Thyroid gland (tissue), 4 donors: ENCODE measurements around the gene OR5K1. TPM values are rescaled to one million over a fixed set of nuclear protein-coding genes. Genes with fewer than 3 reads are reported as not detected.

Experiments
- DNase-seq, 2 donors: peaks; one replicate each; pipeline ENCODE4 v3.0.0-alpha.2; 2019
- H3K27ac ChIP-seq, 3 donors: fragments of 200-600 bp; sonication (generic); 1 replicate in 2 of 3; 2 replicates in 1 of 3; pipeline ENCODE4 v1.5.1; 2016 to 2019; ENCODE audit warnings: mild to moderate bottlenecking in 1 of 3, moderate library complexity in 1 of 3
- H3K27me3 ChIP-seq: fragments of 200-600 bp; sonication (generic); one replicate; pipeline ENCODE4 v1.5.1; 2019
- H3K36me3 ChIP-seq, 2 donors: fragments of 200-600 bp; sonication (generic); one replicate each; pipeline ENCODE4 v1.5.1; 2016 to 2019
- H3K4me1 ChIP-seq, 2 donors: fragments of 200-600 bp; sonication (generic); one replicate each; pipeline ENCODE4 v1.5.1; 2017 to 2019
- H3K4me3 ChIP-seq, 3 donors: fragments of 200-600 bp; sonication (generic); replicated peaks in 1 of 3; 1 replicate in 2 of 3; 2 replicates in 1 of 3; pipeline ENCODE4 v1.5.1; 2016; ENCODE audit warnings: mild to moderate bottlenecking in 1 of 3
- H3K9me3 ChIP-seq: fragments of 200-600 bp; sonication (generic); one replicate; pipeline ENCODE4 v1.5.1; 2017
- CTCF ChIP-seq, 6 experiments: fragments of 200-600 bp in 3 of 6; fragments of 450-650 bp in 3 of 6; sonication (generic) in 3 of 6; IDR thresholded peaks; one replicate each; pipeline ENCODE4 v1.5.1; 2016 to 2019; ENCODE audit warnings: antibody characterized with exemption in 6 of 6, mild to moderate bottlenecking in 2 of 6, inconsistent platforms in 1 of 6, moderate library complexity in 1 of 6
- POLR2A ChIP-seq, 2 donors: fragments of 450-650 bp; IDR thresholded peaks; one replicate each; pipeline ENCODE4 v1.6.1; 2017; ENCODE audit warnings: antibody characterized with exemption in 2 of 2, mild to moderate bottlenecking in 2 of 2, moderate library complexity in 1 of 2
- WGBS, 2 donors: methylation state at CpG; one replicate each; pipeline ENCODE4 v1.1.5; 2017; 5-methylcytosine and 5-hydroxymethylcytosine counted together
- intact Hi-C: fragments of 100-400 bp; cut with DNase I; formaldehyde crosslinking; loops from one replicate; pipeline ENCODE4 v1.15.1; 2023
- total RNA-seq, 4 donors: library from RNA; depleted of rRNA; stranded (reverse); fragments of >200 nt; gene quantifications; one replicate each; pipeline ENCODE4 v1.2.3, GENCODE V29; 2016

OR5K1 gene
- total RNA-seq, 4 donors from 2014 or later: not detected

GRCh38 chr3:98521897-98522543 is 59.0 kb downstream of the OR5K1 start:
- Histone ChIP-seq H3K4me1 (peaks cover 11 to 16% of the 10 kb centered on the region in 2 donors), H3K4me3 (peak overlapping the region; percentile 26 to 76 (median 65)), H3K27ac (peak overlapping the region; percentile 90 to 91 (median 91)), H3K9me3 (no peaks in the 10 kb centered on the region), H3K27me3 (no peaks in the 10 kb centered on the region), H3K36me3 (peaks cover 0 to under 1% of the 10 kb centered on the region in 2 donors)
- WGBS, 2 donors: 1% methylated on average over 16 of the region's 16 CpGs
- no peak for TF ChIP-seq CTCF (IDR thresholded peaks at IDR 0.05)
- TF ChIP-seq POLR2A (IDR thresholded peaks at IDR 0.05): no peak
- DNase-seq: peak; percentile 47 to 50
- intact Hi-C loops: no loop called here

Other genes starting within 250 kb of the OR5K1 start
- gene OR5H6, start 199.0 kb upstream of the OR5K1 start, total RNA-seq: not detected
- not detected for gene OR5H2, start 180.7 kb upstream of the OR5K1 start, total RNA-seq
- gene OR5K4, start 109.3 kb upstream of the OR5K1 start, total RNA-seq: not detected
- not detected for gene OR5K3, start 72.5 kb upstream of the OR5K1 start, total RNA-seq
- gene OR5K2, start 34.5 kb downstream of the OR5K1 start, total RNA-seq: not detected
- 100 to 1,000 TPM in 2 of 4 donors, 10 to 100 TPM in 2; 70.2 to 112 (median 91.6) TPM for gene CLDND1, start 59.7 kb downstream of the OR5K1 start, total RNA-seq
- gene GPR15, start 68.8 kb downstream of the OR5K1 start, total RNA-seq: not detected
- gene CPOX, start 130.4 kb downstream of the OR5K1 start, total RNA-seq: 10 to 100 TPM; 14.8 to 27.9 (median 26.3) TPM